Measurements from ENCODE around the gene SNTG2.

- TF ChIP-seq CTCF (IDR thresholded peaks at IDR 0.05; ENCODE audit: insufficient read depth, low read depth, low read length) (no peak), EZH2 (IDR thresholded peaks at IDR 0.05; ENCODE audit: insufficient read depth, low read length) (no peak)
Measured at GRCh38 chr2:1262609-1263008, 312.0 kb downstream of the SNTG2 start.
